NCI-H510A (cell line): ENCODE data around the gene CRACDL.

ENCODE experiments used
- DNase-seq: peaks from one replicate; lab custom pipeline; 2025; lab: John Stamatoyannopoulos, UW

CRACDL gene

GRCh38 chr2:98803405-98804264 lies 132.4 kb downstream of the CRACDL start:
- no peak for DNase-seq

GRCh38 chr2:98802344-98802743 lies 133.7 kb downstream of the CRACDL start:
- DNase-seq, result no peak

GRCh38 chr2:98801921-98802321 lies 134.1 kb downstream of the CRACDL start:
- no peak for DNase-seq

- no peak for DNase-seq
Measured at GRCh38 chr2:98801286-98801685, 134.7 kb downstream of the CRACDL start.

DNA sequence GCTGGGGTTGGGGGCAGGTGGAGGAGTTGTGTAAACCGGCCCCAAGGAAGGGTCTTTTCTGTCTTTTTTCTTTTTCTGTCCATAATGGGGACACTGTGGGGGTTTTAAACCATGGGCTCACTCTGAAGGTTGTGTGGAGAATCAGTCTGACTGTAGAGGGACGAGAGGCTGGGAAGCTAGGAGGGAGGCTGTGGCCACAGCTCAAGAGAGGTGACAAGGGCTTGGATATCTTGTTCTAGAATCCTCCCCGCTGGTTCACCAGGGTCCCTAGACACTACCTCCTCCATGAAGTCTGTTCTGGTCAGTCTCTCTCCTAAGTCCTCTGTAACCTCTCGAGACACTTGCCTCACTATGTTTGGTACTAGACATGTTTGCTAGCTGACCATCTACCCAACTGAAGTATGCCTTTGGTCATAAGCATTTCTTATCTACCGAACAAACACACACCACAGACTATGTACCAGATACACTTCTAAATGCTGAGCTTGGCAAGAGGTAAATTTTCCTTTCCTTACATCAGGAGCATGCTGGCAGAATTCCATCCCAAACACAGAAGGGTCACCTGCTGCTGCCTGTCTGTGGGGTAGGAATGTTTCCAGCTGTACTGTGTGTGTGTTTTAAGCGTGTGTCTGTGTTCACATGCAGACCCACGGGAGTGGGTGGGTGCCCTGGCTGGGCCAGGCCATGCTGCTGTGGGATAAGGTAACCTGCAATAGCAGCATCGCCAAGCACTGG lies 135.5 kb downstream of the CRACDL start:
- no peak for DNase-seq

GRCh38 chr2:98799375-98800329 lies 136.4 kb downstream of the CRACDL start:
- DNase-seq, result no peak

- DNase-seq, result no peak
Measured at GRCh38 chr2:98796775-98797544, 139.1 kb downstream of the CRACDL start.

DNA sequence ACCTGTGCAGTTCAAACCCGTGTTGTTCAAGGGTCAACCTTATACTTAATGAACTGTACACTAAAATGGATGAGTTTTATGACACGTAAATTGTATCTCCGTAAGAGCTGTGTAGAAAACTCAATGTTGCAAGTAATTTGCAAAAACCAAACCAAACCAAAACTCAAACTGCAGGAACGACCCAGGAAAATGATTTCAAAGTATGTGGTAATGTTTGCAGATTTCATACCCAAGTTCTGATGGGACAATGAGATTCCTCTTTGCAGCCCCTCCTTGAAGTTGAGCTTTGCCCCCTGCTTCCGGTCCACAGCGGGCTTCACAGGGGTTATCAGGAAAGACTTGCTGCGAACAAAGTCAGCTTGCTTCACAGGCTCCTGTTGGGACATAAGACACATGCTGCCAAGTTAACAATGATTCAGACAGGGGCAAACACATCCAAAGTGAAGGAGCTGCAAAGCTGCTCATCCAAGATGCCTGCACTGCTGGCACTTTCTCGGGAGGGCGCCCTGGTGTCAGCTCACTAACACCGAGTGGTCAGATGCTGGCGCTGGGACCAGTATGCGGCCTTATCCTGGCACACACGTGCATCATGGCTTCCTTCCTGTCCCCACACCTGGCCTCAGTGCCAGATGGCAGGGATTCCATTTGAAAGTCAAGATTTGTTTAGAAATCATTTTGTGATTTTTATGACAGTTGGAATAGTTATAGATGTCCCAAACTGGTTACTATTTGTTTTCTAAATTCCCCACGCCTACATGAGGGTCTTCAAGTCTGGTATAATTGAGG lies 139.9 kb downstream of the CRACDL start:
- DNase-seq, result no peak

- DNase-seq, result no peak
Measured at GRCh38 chr2:98793897-98794830, 141.9 kb downstream of the CRACDL start.

DNA sequence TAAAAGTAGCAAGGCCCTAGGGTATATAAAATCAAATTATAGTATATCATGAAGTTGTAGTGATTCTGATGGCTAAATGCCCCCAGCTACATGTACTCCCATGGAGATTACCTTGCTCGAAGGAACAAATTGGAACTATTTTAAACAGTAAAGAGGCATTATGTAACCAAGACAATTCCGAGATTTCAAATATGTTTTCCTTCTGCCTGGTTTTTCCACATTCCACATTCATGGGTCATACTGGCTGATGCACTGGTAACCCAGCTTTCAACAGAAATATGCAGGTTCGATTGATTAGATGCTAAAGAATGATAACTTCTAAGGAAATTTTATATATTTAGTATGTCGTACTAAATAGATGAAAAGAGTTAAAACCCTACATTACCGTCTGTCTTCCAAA lies 142.8 kb downstream of the CRACDL start:
- no peak for DNase-seq

- no peak for DNase-seq
Measured at GRCh38 chr2:98790221-98790620, 145.8 kb downstream of the CRACDL start.

GRCh38 chr2:98787700-98788099 lies 148.3 kb downstream of the CRACDL start:
- DNase-seq, result no peak

GRCh38 chr2:98786179-98786578 lies 149.8 kb downstream of the CRACDL start:
- DNase-seq, result no peak

GRCh38 chr2:98782570-98782969 lies 153.5 kb downstream of the CRACDL start:
- DNase-seq, result no peak

DNA sequence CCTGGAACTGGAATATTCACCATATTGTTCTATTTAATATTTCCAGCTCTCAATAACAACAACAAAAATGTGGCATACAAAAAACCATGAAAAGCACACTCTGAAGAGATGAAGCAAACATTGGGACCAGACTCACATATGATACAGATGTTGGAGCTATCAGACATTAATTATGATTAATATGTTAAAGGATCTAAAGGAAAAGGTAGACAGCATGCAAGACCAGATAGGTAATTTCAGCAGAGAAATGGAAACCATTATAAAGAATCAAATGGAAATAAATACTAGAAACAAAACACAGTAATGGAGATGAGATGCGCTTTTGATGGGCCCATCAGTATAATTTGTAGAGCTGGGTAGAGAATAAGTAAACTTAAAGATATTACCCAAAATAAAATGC lies 154.2 kb downstream of the CRACDL start:
- no peak for DNase-seq

- no peak for DNase-seq
Measured at GRCh38 chr2:98778741-98779483, 157.1 kb downstream of the CRACDL start.

DNA sequence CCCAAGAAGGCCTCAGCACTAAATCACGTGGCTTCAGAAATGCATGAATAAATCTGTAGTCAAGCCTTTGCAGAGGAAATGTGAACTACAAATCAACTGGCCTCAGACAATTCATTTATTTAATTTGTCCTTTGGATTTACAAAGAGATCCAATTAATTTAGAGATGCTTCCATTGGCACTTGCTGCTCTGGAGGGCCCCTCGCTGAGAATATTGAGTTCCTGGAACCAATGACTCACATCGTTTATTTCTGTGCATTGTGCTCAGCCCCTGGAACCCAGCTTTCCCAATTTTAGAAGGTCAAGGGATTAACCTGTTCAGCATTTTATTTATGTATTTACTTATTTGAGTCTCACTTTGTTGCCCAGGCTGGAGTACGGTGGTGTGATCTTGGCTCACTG lies 157.9 kb downstream of the CRACDL start:
- no peak for DNase-seq

- no peak for DNase-seq
Measured at GRCh38 chr2:98777710-98778109, 158.3 kb downstream of the CRACDL start.

DNA sequence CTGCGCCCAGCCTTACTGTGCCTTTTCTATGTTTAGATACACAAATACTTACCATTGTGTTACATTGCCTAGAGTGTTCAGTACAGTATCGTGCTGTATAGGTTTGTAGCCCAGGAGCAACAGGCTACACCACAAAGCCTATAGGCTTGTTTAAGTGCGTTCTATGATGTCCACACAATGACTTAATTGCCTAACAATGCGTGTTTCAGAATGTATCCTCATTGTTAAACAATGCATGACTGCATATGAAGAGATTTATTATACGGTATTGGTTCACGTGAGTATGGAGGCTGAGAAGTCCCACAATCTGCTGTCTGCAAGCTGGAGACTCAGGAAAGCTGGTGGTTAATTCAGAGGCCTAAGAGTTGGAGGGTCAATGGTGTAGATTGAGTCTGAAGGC lies 158.9 kb downstream of the CRACDL start:
- DNase-seq, result no peak
